ENCODE results near the gene BACH2.

DNA sequence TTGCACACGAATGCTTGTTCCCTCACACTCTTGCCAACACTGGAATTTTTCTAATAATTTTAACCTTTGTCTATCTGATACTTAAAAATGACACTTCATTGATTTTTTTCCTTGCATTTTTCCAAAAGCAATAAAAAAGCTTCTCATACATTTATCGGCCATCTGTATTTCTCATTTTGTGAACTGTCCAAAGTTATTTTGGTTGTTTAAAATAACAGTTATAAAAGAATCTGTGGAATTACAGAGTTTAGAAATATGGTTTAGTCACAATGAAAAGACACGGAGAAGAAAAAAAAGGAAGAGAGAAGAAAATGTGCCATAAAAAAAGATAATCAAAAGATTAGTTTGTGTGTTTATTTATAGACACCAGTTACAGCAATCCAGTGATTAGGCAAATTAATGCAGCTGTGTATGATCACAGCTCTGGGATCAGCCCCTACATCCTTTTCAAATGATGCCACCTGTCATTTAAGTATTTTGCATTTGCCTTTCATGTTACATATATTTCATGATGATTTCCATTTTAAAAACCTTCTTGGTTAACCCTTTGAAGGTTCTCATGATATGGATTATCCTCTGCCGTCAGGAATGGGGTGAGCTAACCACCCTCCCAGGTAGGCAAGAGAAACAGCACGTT is 171.7 kb downstream of the BACH2 start:
- TF ChIP-seq, protein P1, sequence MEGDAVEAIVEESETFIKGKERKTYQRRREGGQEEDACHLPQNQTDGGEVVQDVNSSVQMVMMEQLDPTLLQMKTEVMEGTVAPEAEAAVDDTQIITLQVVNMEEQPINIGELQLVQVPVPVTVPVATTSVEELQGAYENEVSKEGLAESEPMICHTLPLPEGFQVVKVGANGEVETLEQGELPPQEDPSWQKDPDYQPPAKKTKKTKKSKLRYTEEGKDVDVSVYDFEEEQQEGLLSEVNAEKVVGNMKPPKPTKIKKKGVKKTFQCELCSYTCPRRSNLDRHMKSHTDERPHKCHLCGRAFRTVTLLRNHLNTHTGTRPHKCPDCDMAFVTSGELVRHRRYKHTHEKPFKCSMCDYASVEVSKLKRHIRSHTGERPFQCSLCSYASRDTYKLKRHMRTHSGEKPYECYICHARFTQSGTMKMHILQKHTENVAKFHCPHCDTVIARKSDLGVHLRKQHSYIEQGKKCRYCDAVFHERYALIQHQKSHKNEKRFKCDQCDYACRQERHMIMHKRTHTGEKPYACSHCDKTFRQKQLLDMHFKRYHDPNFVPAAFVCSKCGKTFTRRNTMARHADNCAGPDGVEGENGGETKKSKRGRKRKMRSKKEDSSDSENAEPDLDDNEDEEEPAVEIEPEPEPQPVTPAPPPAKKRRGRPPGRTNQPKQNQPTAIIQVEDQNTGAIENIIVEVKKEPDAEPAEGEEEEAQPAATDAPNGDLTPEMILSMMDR (IDR thresholded peaks at IDR 0.05) = no peak
- TF ChIP-seq EP300 (IDR thresholded peaks at IDR 0.05) (no peak), POLR2A (IDR thresholded peaks at IDR 0.05) (no peak)

Data from upper lobe of left lung (tissue), 4 donors.